Karpas-422 (cell line): ENCODE measurements around the gene SASH1. TPM values are rescaled to one million over a fixed set of nuclear protein-coding genes. Genes with fewer than 3 reads are reported as not detected.

Experiments
- DNase-seq: peaks from one replicate; pipeline ENCODE4 v3.0.0-alpha.2; 2015
- H2AFZ ChIP-seq: fragments of 200-600 bp; sonication (generic); 2 replicates; pipeline ENCODE4 v1.6.1; 2014; ENCODE audit warnings: antibody characterized with exemption, low read length, mixed read lengths
- H3K27ac ChIP-seq: fragments of 200-600 bp; sonication (generic); 2 replicates; pipeline ENCODE4 v1.5.1; 2014; ENCODE audit warnings: mild to moderate bottlenecking, low read length, moderate library complexity
- H3K27me3 ChIP-seq: fragments of 200-600 bp; sonication (generic); 2 replicates; pipeline ENCODE4 v1.6.1; 2014; ENCODE audit warnings: low read length, mixed read lengths
- H3K36me3 ChIP-seq: fragments of 200-600 bp; sonication (generic); 2 replicates; pipeline ENCODE4 v1.6.1; 2014; ENCODE audit warnings: low read length, mixed read lengths; ENCODE audit not compliant: insufficient read depth
- H3K4me1 ChIP-seq: fragments of 200-600 bp; sonication (generic); 2 replicates; pipeline ENCODE4 v1.6.1; 2014; ENCODE audit warnings: mild to moderate bottlenecking, low read length, mixed read lengths
- H3K4me2 ChIP-seq: fragments of 200-600 bp; sonication (generic); 2 replicates; pipeline ENCODE4 v1.6.1; 2014; ENCODE audit warnings: low read length, low read depth, mild to moderate bottlenecking; ENCODE audit not compliant: poor library complexity, severe bottlenecking
- H3K4me3 ChIP-seq: fragments of 200-600 bp; sonication (generic); 2 replicates; pipeline ENCODE4 v1.5.1; 2014; ENCODE audit warnings: mild to moderate bottlenecking, antibody characterized with exemption, low read length, mixed read lengths
- H3K79me2 ChIP-seq: fragments of 200-600 bp; sonication (generic); 2 replicates; pipeline ENCODE4 v1.6.1; 2014; ENCODE audit warnings: mild to moderate bottlenecking, low read length, mixed read lengths
- H3K9ac ChIP-seq: fragments of 200-600 bp; sonication (generic); 2 replicates; pipeline ENCODE4 v1.6.0; 2014; ENCODE audit warnings: low read length
- H3K9me2 ChIP-seq: fragments of 200-600 bp; sonication (generic), shearing (Covaris generic); replicated peaks from 2 replicates; pipeline ENCODE4 v1.6.0; 2014; ENCODE audit warnings: mild to moderate bottlenecking, low read length, moderate library complexity; ENCODE audit not compliant: insufficient read depth
- H3K9me3 ChIP-seq: fragments of 300-700, 200-600 bp; sonication (generic); 2 replicates; pipeline ENCODE4 v1.6.1; 2014; ENCODE audit warnings: low read length, mixed read lengths
- H4K20me1 ChIP-seq: fragments of 200-600 bp; sonication (generic); 2 replicates; pipeline ENCODE4 v1.6.1; 2014; ENCODE audit warnings: mild to moderate bottlenecking, antibody characterized with exemption, low read length, low read depth; ENCODE audit not compliant: insufficient read depth
- total RNA-seq: library from RNA; depleted of rRNA; stranded (reverse); fragments of >200 nt; shearing (Covaris generic); gene quantifications from 2 replicates; pipeline ENCODE4 v1.2.3, GENCODE V29; 2014; ENCODE audit warnings: low replicate concordance

Gene SASH1
- total RNA-seq, 1 experiment from 2014 or later, result 0.15 TPM

DNA sequence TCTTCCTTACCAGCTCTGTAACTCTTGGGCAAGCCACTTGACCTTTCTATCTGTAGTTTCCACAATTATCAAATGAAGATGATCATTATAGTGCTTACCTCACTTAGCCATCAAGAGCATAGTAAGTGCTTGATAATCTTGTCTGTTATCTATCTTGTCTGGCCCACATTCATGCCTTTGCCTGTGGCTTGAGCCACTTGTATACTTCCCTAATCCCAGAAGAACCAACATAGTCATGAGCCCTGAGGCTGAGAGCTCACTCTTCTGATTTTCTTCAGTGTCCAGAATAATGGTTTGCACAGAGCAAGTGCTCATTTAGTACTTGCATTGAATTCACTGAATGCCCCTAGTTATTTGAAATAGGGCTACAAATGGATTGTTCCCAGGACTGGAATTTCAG, 108.2 kb downstream of the SASH1 start:
- Histone ChIP-seq H3K79me2 (no peaks in the 10 kb centered on the region), H3K4me3 (no peak overlapping the region), H2AFZ (no peak overlapping the region), H4K20me1 (no peaks in the 10 kb centered on the region), H3K4me1 (no peaks in the 10 kb centered on the region), H3K36me3 (no peaks in the 10 kb centered on the region), H3K27ac (no peak overlapping the region), H3K9ac (no peak overlapping the region), H3K4me2 (no peak overlapping the region), H3K9me2 (no peaks in the 10 kb centered on the region), H3K27me3 (no peaks in the 10 kb centered on the region), H3K9me3 (no peaks in the 10 kb centered on the region)
- DNase-seq, result no peak

DNA sequence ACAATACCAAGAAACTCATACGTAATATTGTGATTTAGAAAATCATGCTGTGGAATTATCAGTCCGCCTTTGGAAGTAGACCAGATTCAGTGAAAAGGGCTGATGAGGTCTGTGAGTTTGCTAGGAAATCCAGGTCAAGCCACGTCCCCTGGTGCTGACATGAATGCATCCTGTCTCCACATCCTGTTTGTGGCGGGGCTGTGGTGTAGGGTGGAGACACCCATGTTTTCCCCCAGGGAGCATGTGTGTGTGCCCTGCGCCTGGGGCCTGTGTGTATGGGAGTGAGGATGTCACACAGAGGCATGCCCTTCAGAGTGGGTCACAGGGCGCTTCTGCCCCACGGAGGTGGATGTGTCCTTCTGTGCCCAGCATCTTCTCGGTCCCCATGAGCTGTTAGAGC, 109.1 kb downstream of the SASH1 start:
- no peak overlapping the region for H3K9ac ChIP-seq
- H3K9me3 ChIP-seq, result no peaks in the 10 kb centered on the region
- no peaks in the 10 kb centered on the region for H3K27me3 ChIP-seq
- no peak for DNase-seq
- H3K79me2 ChIP-seq, result no peaks in the 10 kb centered on the region
- H3K4me3 ChIP-seq, result no peak overlapping the region
- H4K20me1 ChIP-seq, result no peaks in the 10 kb centered on the region
- H3K9me2 ChIP-seq, result no peaks in the 10 kb centered on the region
- H3K36me3 ChIP-seq, result no peaks in the 10 kb centered on the region
- H3K4me2 ChIP-seq, result no peak overlapping the region
- H3K4me1 ChIP-seq, result no peaks in the 10 kb centered on the region
- H2AFZ ChIP-seq, result no peak overlapping the region
- H3K27ac ChIP-seq, result no peak overlapping the region

DNA sequence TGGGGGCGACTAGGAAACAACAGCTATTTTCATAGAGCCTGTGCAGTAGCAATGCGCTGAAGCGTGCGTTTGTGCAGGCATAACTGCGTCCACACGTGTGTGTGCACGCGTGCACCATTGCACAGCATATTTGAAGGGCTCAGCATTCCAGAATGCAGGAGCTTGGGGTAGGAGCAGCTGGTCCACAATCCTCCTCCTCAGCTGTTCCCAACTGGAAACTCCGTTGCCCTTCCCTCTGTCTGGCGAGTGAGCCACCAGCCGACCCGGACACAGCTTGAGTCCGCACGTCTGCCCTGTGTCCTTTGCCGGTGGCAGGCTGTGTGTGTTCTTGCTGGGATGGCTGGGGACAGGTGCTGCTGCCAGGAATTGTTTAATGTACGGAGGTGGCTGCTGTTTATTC, 110.2 kb downstream of the SASH1 start:
- H3K9me3 ChIP-seq, result no peaks in the 10 kb centered on the region
- H3K4me1 ChIP-seq, result no peaks in the 10 kb centered on the region
- H3K9me2 ChIP-seq, result no peaks in the 10 kb centered on the region
- H3K27me3 ChIP-seq, result no peaks in the 10 kb centered on the region
- no peak overlapping the region for H3K27ac ChIP-seq
- no peaks in the 10 kb centered on the region for H3K36me3 ChIP-seq
- no peak overlapping the region for H2AFZ ChIP-seq
- DNase-seq, result no peak
- no peak overlapping the region for H3K4me3 ChIP-seq
- no peak overlapping the region for H3K9ac ChIP-seq
- H3K79me2 ChIP-seq, result no peaks in the 10 kb centered on the region
- no peaks in the 10 kb centered on the region for H4K20me1 ChIP-seq
- no peak overlapping the region for H3K4me2 ChIP-seq

DNA sequence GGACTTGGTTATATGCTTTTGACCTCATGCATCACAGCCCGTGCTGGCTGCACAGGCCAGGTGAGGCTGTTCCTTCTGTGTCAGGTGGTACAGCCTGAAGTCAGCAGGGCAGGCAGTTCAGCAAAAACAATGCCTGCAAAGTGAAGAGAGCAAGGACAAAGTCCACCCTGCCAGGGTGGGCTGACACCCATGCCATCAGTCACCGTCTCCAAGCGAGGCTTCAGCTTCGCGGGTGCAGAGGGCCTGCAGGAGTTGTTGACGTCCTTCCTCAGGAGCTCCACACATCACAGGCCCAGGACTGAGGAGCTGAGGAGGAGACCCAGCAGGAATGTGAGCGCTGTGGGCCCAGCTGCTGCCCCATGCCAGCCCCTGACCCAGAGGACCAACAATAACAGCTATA, 111.3 kb downstream of the SASH1 start:
- Histone ChIP-seq H3K79me2 (no peaks in the 10 kb centered on the region), H3K4me3 (no peak overlapping the region), H2AFZ (no peak overlapping the region), H3K9ac (no peak overlapping the region), H3K36me3 (no peaks in the 10 kb centered on the region), H3K27me3 (no peaks in the 10 kb centered on the region), H3K9me2 (no peaks in the 10 kb centered on the region), H3K4me2 (no peak overlapping the region), H3K27ac (no peak overlapping the region), H4K20me1 (no peaks in the 10 kb centered on the region), H3K4me1 (no peaks in the 10 kb centered on the region), H3K9me3 (no peaks in the 10 kb centered on the region)
- DNase-seq, result no peak

DNA sequence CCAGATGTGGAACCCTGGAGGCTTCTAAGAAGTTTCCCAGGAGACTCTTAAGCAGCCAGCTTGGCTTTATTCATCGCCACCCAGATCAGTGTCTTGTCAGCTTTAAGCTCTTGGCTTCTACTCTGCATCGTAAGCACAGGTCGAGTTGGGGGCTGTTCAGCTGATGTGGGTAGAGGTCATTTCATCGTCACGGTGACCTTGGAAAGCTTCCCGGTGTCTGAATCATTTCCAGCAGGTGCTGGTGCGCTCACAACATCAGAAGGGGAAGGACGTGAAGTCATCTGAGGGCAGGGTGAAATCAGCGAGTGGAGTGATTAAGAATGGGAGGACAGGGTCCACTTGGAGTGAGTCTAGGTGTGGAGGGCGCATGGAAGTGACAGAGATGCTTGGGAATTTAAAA, 112.6 kb downstream of the SASH1 start:
- Histone ChIP-seq H3K27ac (no peak overlapping the region), H3K27me3 (no peaks in the 10 kb centered on the region; the same call in 1 of the 2 replicates), H4K20me1 (no peaks in the 10 kb centered on the region), H3K4me3 (no peak overlapping the region), H3K36me3 (no peaks in the 10 kb centered on the region), H3K9me2 (no peaks in the 10 kb centered on the region), H3K4me1 (no peaks in the 10 kb centered on the region), H3K9ac (no peak overlapping the region), H3K9me3 (no peaks in the 10 kb centered on the region), H2AFZ (no peak overlapping the region), H3K79me2 (no peaks in the 10 kb centered on the region), H3K4me2 (no peak overlapping the region)
- no peak for DNase-seq

DNA sequence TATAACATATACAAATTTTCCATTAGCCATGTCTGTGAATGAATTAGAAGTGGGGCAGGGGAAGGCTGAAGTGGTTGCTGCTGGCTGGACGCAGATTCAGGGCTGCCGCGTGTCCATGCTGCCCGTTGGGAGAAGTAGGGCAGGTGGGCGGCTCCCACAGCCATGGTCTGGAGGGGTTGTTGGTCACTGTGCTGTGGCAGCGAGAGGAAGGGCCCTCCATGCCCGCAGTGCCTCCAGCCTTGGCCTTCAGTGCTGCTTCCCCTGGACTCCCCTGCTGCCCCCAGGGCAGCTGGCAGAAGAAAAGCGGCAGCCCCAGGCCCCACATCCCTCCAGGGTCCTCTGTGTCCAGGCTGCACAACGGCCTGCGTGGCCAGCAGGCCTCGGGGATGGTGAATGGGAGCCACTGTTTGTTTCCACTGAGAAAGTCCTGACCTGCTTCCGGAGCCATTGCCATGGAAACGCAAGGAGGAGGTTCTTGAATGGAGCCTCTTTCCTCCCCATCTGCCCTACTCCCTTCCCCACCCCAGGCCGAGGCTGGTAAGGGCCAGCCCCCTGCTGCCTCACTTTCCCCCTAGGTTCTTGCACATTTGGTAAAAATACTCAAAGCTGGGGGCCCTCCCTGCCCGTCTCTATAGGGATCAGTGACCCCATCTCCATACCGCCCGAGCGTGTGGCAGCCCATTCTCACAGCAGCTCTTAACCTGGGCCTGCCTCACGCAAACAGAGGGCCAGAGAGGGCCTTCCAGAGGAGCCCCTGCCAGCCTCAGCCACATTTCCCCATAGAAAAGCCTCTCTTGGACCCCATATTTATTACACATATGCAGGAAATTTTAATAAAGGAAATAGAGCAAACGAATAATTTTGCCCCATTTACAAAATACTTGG, 113.3 kb downstream of the SASH1 start:
- no peaks in the 10 kb centered on the region for H3K9me2 ChIP-seq
- H3K27ac ChIP-seq, result no peak overlapping the region
- no peak overlapping the region for H2AFZ ChIP-seq
- H3K36me3 ChIP-seq, result no peaks in the 10 kb centered on the region
- no peaks in the 10 kb centered on the region for H3K79me2 ChIP-seq
- no peaks in the 10 kb centered on the region for H3K9me3 ChIP-seq
- no peaks in the 10 kb centered on the region for H3K4me1 ChIP-seq
- H4K20me1 ChIP-seq, result no peaks in the 10 kb centered on the region
- no peak overlapping the region for H3K9ac ChIP-seq
- DNase-seq, result no peak
- H3K4me2 ChIP-seq, result no peak overlapping the region
- no peak overlapping the region for H3K4me3 ChIP-seq
- no peaks in the 10 kb centered on the region; the same call in 1 of the 2 replicates for H3K27me3 ChIP-seq

DNA sequence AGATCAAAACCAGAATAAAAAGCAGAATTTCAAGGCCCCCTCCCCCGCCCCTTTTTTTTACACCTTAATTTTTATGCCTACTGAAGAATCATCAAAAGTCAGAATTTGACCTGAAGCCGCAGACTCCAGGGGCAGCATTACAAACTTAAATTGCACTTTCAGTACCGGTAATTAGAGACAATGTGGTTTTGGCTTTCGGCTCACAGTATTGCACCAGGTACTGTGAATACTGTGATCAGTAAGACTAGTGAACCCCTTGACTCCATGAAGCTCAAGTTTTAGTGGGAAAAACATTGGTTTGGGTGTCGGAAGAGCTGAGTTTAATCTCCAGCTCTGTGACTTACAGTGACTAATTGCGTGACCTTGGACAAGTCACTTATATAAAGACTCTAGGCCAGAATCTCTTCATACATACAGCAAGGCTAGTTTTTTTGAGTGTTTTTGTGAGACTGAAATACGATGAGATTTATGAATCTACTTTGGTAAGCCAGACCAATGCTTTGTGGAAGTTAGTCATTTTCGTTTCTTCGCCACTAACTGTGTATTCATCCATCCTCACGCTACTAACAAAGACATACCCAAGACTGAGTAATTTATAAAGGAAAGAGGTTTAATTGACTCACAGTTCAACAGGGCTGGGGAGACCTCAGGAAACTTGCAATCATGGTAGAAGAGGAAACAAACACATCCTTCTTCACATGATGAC, 114.7 kb downstream of the SASH1 start:
- H3K79me2 ChIP-seq, result no peaks in the 10 kb centered on the region
- no peaks in the 10 kb centered on the region for H3K9me3 ChIP-seq
- H3K4me1 ChIP-seq, result no peaks in the 10 kb centered on the region
- H3K4me2 ChIP-seq, result no peak overlapping the region
- H3K36me3 ChIP-seq, result no peaks in the 10 kb centered on the region
- no peaks in the 10 kb centered on the region; the same call in 1 of the 2 replicates for H3K27me3 ChIP-seq
- no peak for DNase-seq
- no peak overlapping the region for H3K27ac ChIP-seq
- no peak overlapping the region for H2AFZ ChIP-seq
- no peak overlapping the region for H3K9ac ChIP-seq
- H3K4me3 ChIP-seq, result no peak overlapping the region
- no peaks in the 10 kb centered on the region for H3K9me2 ChIP-seq
- H4K20me1 ChIP-seq, result no peaks in the 10 kb centered on the region

DNA sequence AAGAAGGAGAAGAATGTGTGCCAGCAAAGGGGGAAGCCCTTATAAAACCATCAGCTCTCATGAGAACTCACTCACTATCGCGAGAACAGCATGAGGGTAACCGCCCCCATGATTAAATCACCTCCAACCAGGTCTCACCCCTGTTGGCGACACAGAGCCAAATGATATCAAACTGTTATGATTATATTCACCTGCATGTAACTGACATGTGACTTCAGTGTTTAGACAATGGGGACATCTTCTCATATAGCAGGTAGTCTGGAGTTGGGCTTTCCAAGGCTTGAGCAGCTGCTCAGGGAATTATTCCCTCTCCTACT, 115.2 kb downstream of the SASH1 start:
- Histone ChIP-seq H3K79me2 (no peaks in the 10 kb centered on the region), H3K9ac (no peak overlapping the region), H3K9me3 (no peaks in the 10 kb centered on the region), H3K4me2 (no peak overlapping the region), H2AFZ (no peak overlapping the region), H3K27me3 (no peaks in the 10 kb centered on the region; the same call in 1 of the 2 replicates), H3K9me2 (no peaks in the 10 kb centered on the region), H3K4me3 (no peak overlapping the region), H3K36me3 (no peaks in the 10 kb centered on the region), H3K4me1 (no peaks in the 10 kb centered on the region), H3K27ac (no peak overlapping the region), H4K20me1 (no peaks in the 10 kb centered on the region)
- no peak for DNase-seq
